Measurements from ENCODE around the gene ACOX2.

The ACOX2 gene

DNA sequence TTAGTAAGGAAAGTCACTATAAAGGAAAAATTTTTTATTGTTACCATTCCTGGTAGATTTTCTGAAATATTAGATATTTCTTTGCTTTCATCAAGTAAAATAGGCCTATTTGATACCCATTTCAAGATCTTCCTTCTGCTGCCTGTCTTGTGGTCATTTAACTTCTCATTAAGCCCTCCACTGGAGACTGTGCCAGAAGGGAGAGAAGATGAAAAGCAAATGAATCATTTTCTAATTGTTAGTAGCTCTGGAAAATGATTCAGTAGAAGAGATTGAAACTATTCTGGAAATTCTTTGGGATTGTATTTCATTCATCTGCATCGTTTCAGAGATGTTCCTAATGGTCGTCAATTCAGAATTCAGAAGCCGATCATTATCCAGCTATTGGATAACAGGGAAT, 41.9 kb downstream of the ACOX2 start:
- Histone ChIP-seq H2BK120ac (ENCODE audit: insufficient read depth, low read length, poor library complexity) (no peak overlapping the region), H3K23ac (ENCODE audit: low read length) (no peak overlapping the region), H2AK5ac (ENCODE audit: low read length) (no peak overlapping the region), H2BK12ac (ENCODE audit: low read length) (no peak overlapping the region), H3K4me3 (ENCODE audit: low read depth, low read length) (no peak overlapping the region), H3K36me3 (ENCODE audit: control insufficient read depth in 1 of 2, insufficient read depth in 2 of 2, low read length in 2 of 2) (no peaks in the 10 kb centered on the region), H3K79me2 (ENCODE audit: control insufficient read depth, insufficient read depth, low read length, poor library complexity) (no peaks in the 10 kb centered on the region), H4K8ac (ENCODE audit: low read depth, low read length) (no peak overlapping the region), H2BK5ac (ENCODE audit: low read depth, low read length, poor library complexity) (no peak overlapping the region), H2AFZ (ENCODE audit: insufficient read depth, low read length, poor library complexity) (no peak overlapping the region), H3K27ac (ENCODE audit: low read depth, low read length) (no peak overlapping the region), H3K14ac (ENCODE audit: low read length) (no peak overlapping the region), H4K91ac (ENCODE audit: low read depth, low read length) (no peak overlapping the region), H3K9me3 (ENCODE audit: insufficient read depth, low read depth, low read length) (no peaks in the 10 kb centered on the region), H3K79me1 (ENCODE audit: low read length) (peaks cover 7% of the 10 kb centered on the region), H3K27me3 (ENCODE audit: insufficient read depth, low read length) (no peaks in the 10 kb centered on the region), H3K4me2 (ENCODE audit: low read length) (no peak overlapping the region), H4K12ac (ENCODE audit: low read depth, low read length) (no peak overlapping the region), H3K18ac (ENCODE audit: low read length) (no peak overlapping the region), H3K4me1 (ENCODE audit: control insufficient read depth in 1 of 2, insufficient read depth in 2 of 2, low read length in 2 of 2) (peaks cover 6 to 9% of the 10 kb centered on the region in 2 experiments), H3K9ac (ENCODE audit: low read length) (no peak overlapping the region), H3K4ac (ENCODE audit: low read depth, low read length) (no peak overlapping the region)
- no peak for DNase-seq
- no CpG with 5 or more reads among the region's 3 CpGs for whole genome bisulfite sequencing (ENCODE audit: extremely low coverage, insufficient coverage, insufficient read length)

DNA sequence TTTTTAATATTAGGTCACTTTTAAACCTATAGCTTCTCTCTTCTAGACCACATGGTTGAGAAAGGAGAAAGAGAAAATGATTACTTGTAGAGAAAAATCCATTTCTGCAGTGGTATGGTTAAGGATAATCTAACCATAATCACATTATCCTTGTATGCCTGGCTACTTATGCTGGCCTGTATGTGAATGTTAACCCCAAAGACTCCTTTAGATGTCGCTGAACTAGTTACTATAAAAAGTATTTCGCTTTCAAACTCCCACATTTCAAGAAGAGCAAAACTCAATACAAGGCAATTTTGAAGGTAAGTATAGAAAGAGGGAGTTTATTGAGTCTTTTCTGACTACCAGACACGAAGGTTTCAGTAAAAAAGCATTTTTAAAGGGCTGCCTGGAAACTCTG, 42.9 kb downstream of the ACOX2 start:
- H2AFZ ChIP-seq (ENCODE audit: insufficient read depth, low read length, poor library complexity), result no peak overlapping the region

DNA sequence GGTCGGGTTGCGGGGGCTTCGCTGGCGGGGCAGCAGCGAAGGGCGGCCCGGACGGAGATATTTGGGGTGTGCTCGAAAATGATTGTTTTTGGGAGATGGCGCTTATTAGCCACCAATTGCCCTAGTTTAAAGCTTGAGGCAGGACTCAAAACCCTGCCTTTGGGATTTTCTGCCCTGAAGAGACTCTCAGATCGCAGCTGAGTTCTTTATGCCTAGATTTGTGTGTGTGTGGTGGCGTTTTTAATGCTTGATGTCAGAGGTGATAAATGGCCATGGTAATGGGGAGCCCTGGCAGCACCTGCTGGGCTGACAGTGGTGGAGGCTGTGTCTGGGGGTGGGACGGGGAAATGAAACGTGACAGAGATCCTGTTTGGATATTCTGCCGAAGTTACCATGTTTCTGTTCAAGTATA, 44.5 kb downstream of the ACOX2 start:
- Histone ChIP-seq H3K27ac (ENCODE audit: low read depth, low read length) (no peak overlapping the region), H4K91ac (ENCODE audit: low read depth, low read length) (peak overlapping the region; percentile 91), H2BK120ac (ENCODE audit: insufficient read depth, low read length, poor library complexity) (no peak overlapping the region), H3K79me1 (ENCODE audit: low read length) (peaks cover 7% of the 10 kb centered on the region), H3K23ac (ENCODE audit: low read length) (no peak overlapping the region), H2BK12ac (ENCODE audit: low read length) (no peak overlapping the region), H2BK5ac (ENCODE audit: low read depth, low read length, poor library complexity) (no peak overlapping the region), H3K4me1 (ENCODE audit: control insufficient read depth in 1 of 2, insufficient read depth in 2 of 2, low read length in 2 of 2) (peaks cover 6 to 9% of the 10 kb centered on the region in 2 experiments), H2AK5ac (ENCODE audit: low read length) (no peak overlapping the region), H3K14ac (ENCODE audit: low read length) (peak overlapping the region; percentile 78), H3K9me3 (ENCODE audit: insufficient read depth, low read depth, low read length) (no peaks in the 10 kb centered on the region), H3K4me2 (ENCODE audit: low read length) (peak overlapping the region; percentile 89), H3K4me3 (ENCODE audit: low read depth, low read length) (peak overlapping the region; percentile 85), H4K12ac (ENCODE audit: low read depth, low read length) (peak overlapping the region; percentile 63), H3K27me3 (ENCODE audit: insufficient read depth, low read length) (no peaks in the 10 kb centered on the region), H2AFZ (ENCODE audit: insufficient read depth, low read length, poor library complexity) (peak overlapping the region; percentile 94), H3K9ac (ENCODE audit: low read length) (peak overlapping the region; percentile 51), H3K4ac (ENCODE audit: low read depth, low read length) (peak overlapping the region; percentile 65), H4K8ac (ENCODE audit: low read depth, low read length) (peak overlapping the region; percentile 88), H3K79me2 (ENCODE audit: control insufficient read depth, insufficient read depth, low read length, poor library complexity) (no peaks in the 10 kb centered on the region), H3K36me3 (ENCODE audit: control insufficient read depth in 1 of 2, insufficient read depth in 2 of 2, low read length in 2 of 2) (no peaks in the 10 kb centered on the region), H3K18ac (ENCODE audit: low read length) (peak overlapping the region; percentile 81)
- no CpG with 5 or more reads among the region's 15 CpGs for WGBS (ENCODE audit: extremely low coverage, insufficient coverage, insufficient read length)
- DNase-seq, result peak in 1 of 2 donors; percentile 18

More for the DNA sequence above, 42.9 kb downstream of the ACOX2 start:
- no peaks in the 10 kb centered on the region for H3K79me2 ChIP-seq (ENCODE audit: control insufficient read depth, insufficient read depth, low read length, poor library complexity)
- H3K36me3 ChIP-seq (ENCODE audit: control insufficient read depth in 1 of 2, insufficient read depth in 2 of 2, low read length in 2 of 2), result no peaks in the 10 kb centered on the region
- H3K4me1 ChIP-seq (ENCODE audit: control insufficient read depth in 1 of 2, insufficient read depth in 2 of 2, low read length in 2 of 2), result peaks cover 6 to 9% of the 10 kb centered on the region in 2 experiments
- no peak overlapping the region for H2BK5ac ChIP-seq (ENCODE audit: low read depth, low read length, poor library complexity)
- H3K27ac ChIP-seq (ENCODE audit: low read depth, low read length), result no peak overlapping the region
- no peak overlapping the region for H3K9ac ChIP-seq (ENCODE audit: low read length)
- H3K23ac ChIP-seq (ENCODE audit: low read length), result no peak overlapping the region
- H4K8ac ChIP-seq (ENCODE audit: low read depth, low read length), result no peak overlapping the region
- H3K4ac ChIP-seq (ENCODE audit: low read depth, low read length), result no peak overlapping the region
- H2BK12ac ChIP-seq (ENCODE audit: low read length), result no peak overlapping the region
- H4K91ac ChIP-seq (ENCODE audit: low read depth, low read length), result no peak overlapping the region
- H3K27me3 ChIP-seq (ENCODE audit: insufficient read depth, low read length), result no peaks in the 10 kb centered on the region
- H3K9me3 ChIP-seq (ENCODE audit: insufficient read depth, low read depth, low read length), result no peaks in the 10 kb centered on the region
- H3K79me1 ChIP-seq (ENCODE audit: low read length), result peaks cover 7% of the 10 kb centered on the region
- WGBS (ENCODE audit: extremely low coverage, insufficient coverage, insufficient read length), result no CpG with 5 or more reads among the region's 3 CpGs
- H3K14ac ChIP-seq (ENCODE audit: low read length), result no peak overlapping the region
- H3K18ac ChIP-seq (ENCODE audit: low read length), result no peak overlapping the region
- no peak overlapping the region for H2BK120ac ChIP-seq (ENCODE audit: insufficient read depth, low read length, poor library complexity)
- no peak overlapping the region for H4K12ac ChIP-seq (ENCODE audit: low read depth, low read length)
- H3K4me3 ChIP-seq (ENCODE audit: low read depth, low read length), result no peak overlapping the region
- no peak overlapping the region for H3K4me2 ChIP-seq (ENCODE audit: low read length)
- H2AK5ac ChIP-seq (ENCODE audit: low read length), result no peak overlapping the region
- no peak for DNase-seq

DNA sequence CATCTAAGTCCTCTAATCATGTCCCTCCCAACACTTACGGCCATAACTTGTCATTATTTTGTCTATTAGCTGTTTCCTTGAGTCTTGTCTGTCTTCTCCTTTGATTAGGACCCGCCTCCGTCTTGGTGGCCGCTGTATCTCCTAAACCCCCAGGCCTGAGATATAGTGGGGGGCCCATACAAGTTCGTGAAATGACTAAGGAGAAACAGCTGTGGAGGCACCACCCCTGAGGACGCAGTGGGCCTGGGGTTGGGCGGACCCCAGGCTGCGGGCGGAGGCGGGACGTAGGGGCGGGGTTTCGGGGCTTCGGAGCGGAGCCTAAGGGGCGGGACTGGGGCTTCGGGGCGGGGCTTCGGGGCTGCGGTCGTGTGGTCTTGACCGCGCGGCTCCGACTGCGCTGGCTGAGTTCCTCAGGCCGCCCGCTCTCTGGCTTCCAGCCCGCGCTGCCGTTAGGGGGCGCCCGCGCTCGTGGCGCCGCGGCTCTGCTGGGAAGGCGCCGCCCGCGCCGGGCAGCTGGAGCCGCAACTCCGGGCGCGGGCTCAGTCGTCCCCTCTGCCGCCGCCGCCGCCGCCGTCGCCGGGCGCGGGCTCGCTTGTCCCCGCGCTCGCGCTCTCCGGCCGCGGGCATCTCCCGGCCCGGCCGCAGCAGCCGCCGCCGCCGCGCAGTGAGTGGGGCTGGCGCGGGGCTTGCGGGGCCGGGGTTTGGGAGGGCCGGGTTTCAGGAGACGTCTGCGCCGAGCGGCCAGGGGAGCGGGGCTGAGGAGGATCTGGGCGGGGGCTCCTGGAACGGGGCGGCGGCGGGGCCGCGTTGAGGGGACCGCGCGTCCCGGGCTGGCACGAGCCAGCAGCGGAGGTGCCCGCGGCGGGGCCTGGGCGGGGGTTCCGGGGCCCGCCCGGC, 45.2 kb downstream of the ACOX2 start, which contains the start of gene KCTD6:
KCTD6 (plus strand) TSS at position 591 of the 897 bp plus-strand sequence. CDS start 6,660 bp downstream, outside the sequence.
- no peaks in the 10 kb centered on the region for H3K36me3 ChIP-seq (ENCODE audit: control insufficient read depth in 1 of 2, insufficient read depth in 2 of 2, low read length in 2 of 2)
- H3K18ac ChIP-seq (ENCODE audit: low read length), result peak within 1 kb of the TSS; percentile 81
- no peaks in the 10 kb centered on the region for H3K9me3 ChIP-seq (ENCODE audit: insufficient read depth, low read depth, low read length)
- peak within 1 kb of the TSS; percentile 51 for H3K9ac ChIP-seq (ENCODE audit: low read length)
- H3K79me2 ChIP-seq (ENCODE audit: control insufficient read depth, insufficient read depth, low read length, poor library complexity), result no peaks in the 10 kb centered on the region
- WGBS (ENCODE audit: extremely low coverage, insufficient coverage, insufficient read length), result no CpG with 5 or more reads among the region's 104 CpGs
- H3K4me3 ChIP-seq (ENCODE audit: low read depth, low read length), result peak within 1 kb of the TSS; percentile 85
- H2BK12ac ChIP-seq (ENCODE audit: low read length), result no peak within 1 kb of the TSS
- H4K8ac ChIP-seq (ENCODE audit: low read depth, low read length), result peak within 1 kb of the TSS; percentile 88
- H3K4me1 ChIP-seq (ENCODE audit: control insufficient read depth in 1 of 2, insufficient read depth in 2 of 2, low read length in 2 of 2), result peaks cover 6 to 9% of the 10 kb centered on the region in 2 experiments
- peak within 1 kb of the TSS; percentile 91 for H4K91ac ChIP-seq (ENCODE audit: low read depth, low read length)
- peak within 1 kb of the TSS; percentile 94 for H2AFZ ChIP-seq (ENCODE audit: insufficient read depth, low read length, poor library complexity)
- peak within 1 kb of the TSS; percentile 4 for H2BK120ac ChIP-seq (ENCODE audit: insufficient read depth, low read length, poor library complexity)
- DNase-seq, result peak; percentile 96 to 98
- peak within 1 kb of the TSS; percentile 74 for H2BK5ac ChIP-seq (ENCODE audit: low read depth, low read length, poor library complexity)
- peaks cover 7% of the 10 kb centered on the region for H3K79me1 ChIP-seq (ENCODE audit: low read length)
- peak within 1 kb of the TSS; percentile 62 for H3K27ac ChIP-seq (ENCODE audit: low read depth, low read length)
- H3K27me3 ChIP-seq (ENCODE audit: insufficient read depth, low read length), result no peaks in the 10 kb centered on the region
- H4K12ac ChIP-seq (ENCODE audit: low read depth, low read length), result peak within 1 kb of the TSS; percentile 63
- peak within 1 kb of the TSS; percentile 78 for H3K14ac ChIP-seq (ENCODE audit: low read length)
- no peak within 1 kb of the TSS for H3K23ac ChIP-seq (ENCODE audit: low read length)
- peak within 1 kb of the TSS; percentile 65 for H3K4ac ChIP-seq (ENCODE audit: low read depth, low read length)
- peak within 1 kb of the TSS; percentile 89 for H3K4me2 ChIP-seq (ENCODE audit: low read length)
- H2AK5ac ChIP-seq (ENCODE audit: low read length), result no peak within 1 kb of the TSS

All from trophoblast cell (in vitro differentiated cells and primary cell).